GM23338 (cell line): ENCODE measurements around the gene PLPPR3. TPM values are rescaled to one million over a fixed set of nuclear protein-coding genes. Genes with fewer than 3 reads are reported as not detected.

Source experiments
- ATAC-seq: fragments of 200-7000 bp; cut with Tn5 transposase; 3 replicates; pipeline ENCODE4 v1.9.1; 2020
- DNase-seq: peaks from one replicate; pipeline ENCODE4 v3.0.0-alpha.2; 2015; ENCODE audit warnings: low spot score
- H2AFZ ChIP-seq: fragments of 200-600 bp; sonication (generic); 2 replicates; pipeline ENCODE4 v1.8.0; 2016; ENCODE audit warnings: antibody characterized with exemption, mild to moderate bottlenecking, moderate library complexity
- H3F3A ChIP-seq: fragments of 200-600 bp; sonication (generic); replicated peaks from 2 replicates; pipeline ENCODE4 v1.8.0; 2017; ENCODE audit warnings: antibody characterized with exemption, mixed run types, low read depth
- H3K27ac ChIP-seq: fragments of 200-600 bp; sonication (generic); 2 replicates; pipeline ENCODE4 v1.6.1; 2016; ENCODE audit warnings: low read depth
- H3K27me3 ChIP-seq: fragments of 200-600 bp; sonication (generic); 2 replicates; pipeline ENCODE4 v1.8.0; 2016; ENCODE audit warnings: mild to moderate bottlenecking, mixed run types, moderate library complexity; ENCODE audit not compliant: insufficient read depth
- H3K36me3 ChIP-seq: fragments of 200-600 bp; sonication (generic); 2 replicates; pipeline ENCODE4 v1.8.0; 2016; ENCODE audit warnings: mild to moderate bottlenecking; ENCODE audit not compliant: insufficient read depth
- H3K4me1 ChIP-seq: fragments of 200-600 bp; sonication (generic); 2 replicates; pipeline ENCODE4 v1.8.0; 2016; ENCODE audit warnings: mild to moderate bottlenecking, moderate library complexity; ENCODE audit not compliant: insufficient read depth
- H3K4me2 ChIP-seq: fragments of 200-600 bp; sonication (generic); 2 replicates; pipeline ENCODE4 v1.7.1; 2017; ENCODE audit warnings: mixed run types
- H3K4me3 ChIP-seq: fragments of 200-600 bp; sonication (generic); 2 replicates; pipeline ENCODE4 v1.6.1; 2016; ENCODE audit warnings: mixed run types
- H3K79me2 ChIP-seq: fragments of 200-600 bp; sonication (generic); replicated peaks from 2 replicates; pipeline ENCODE4 v1.8.0; 2017; ENCODE audit warnings: mild to moderate bottlenecking; ENCODE audit not compliant: insufficient read depth
- H3K9me2 ChIP-seq: fragments of 200-600 bp; sonication (generic); 2 replicates; pipeline ENCODE4 v1.8.0; 2017; ENCODE audit not compliant: insufficient read depth
- H4K20me1 ChIP-seq: fragments of 200-600 bp; sonication (generic); replicated peaks from 2 replicates; pipeline ENCODE4 v1.8.0; 2017; ENCODE audit warnings: mild to moderate bottlenecking; ENCODE audit not compliant: insufficient read depth
- H3K27ac Mint-ChIP-seq: 2 replicates; pipeline ENCODE4 v1.8.0; 2020; ENCODE audit warnings: inconsistent platforms, mild to moderate bottlenecking, moderate library complexity, mixed read lengths
- H3K27me3 Mint-ChIP-seq: 3 replicates; pipeline ENCODE4 v1.8.0; 2022; ENCODE audit warnings: low read depth, mild to moderate bottlenecking, moderate library complexity, mixed read lengths, inconsistent platforms; ENCODE audit not compliant: insufficient read depth, poor library complexity
- H3K36me3 Mint-ChIP-seq: 3 replicates; pipeline ENCODE4 v1.8.0; 2021; ENCODE audit warnings: low read depth, mild to moderate bottlenecking, inconsistent platforms, moderate library complexity, mixed read lengths
- H3K4me1 Mint-ChIP-seq: 3 replicates; pipeline ENCODE4 v1.8.0; 2020; ENCODE audit warnings: mild to moderate bottlenecking, inconsistent platforms, mixed read lengths
- H3K4me3 Mint-ChIP-seq: 3 replicates; pipeline ENCODE4 v1.8.0; 2021; ENCODE audit warnings: moderate library complexity, mild to moderate bottlenecking, inconsistent platforms, mixed read lengths
- H3K9me3 Mint-ChIP-seq: 3 replicates; pipeline ENCODE4 v1.8.0; 2020; ENCODE audit warnings: moderate library complexity, mild to moderate bottlenecking, inconsistent platforms, mixed read lengths
- CTCF ChIP-seq, 2 experiments: fragments of 200-600 bp in 1 of 2; sonication (generic) in 1 of 2; conservative IDR thresholded peaks; 2 replicates each; pipeline versions ENCODE4 v1.5.1 to v1.6.1; 2016 to 2017; ENCODE audit warnings: antibody characterized with exemption in 2 of 2, low read depth in 2 of 2, mild to moderate bottlenecking in 2 of 2, moderate library complexity in 1 of 2
- EZH2phosphoT487 ChIP-seq: fragments of 200-600 bp; sonication (generic); IDR thresholded peaks from one replicate; pipeline ENCODE4 v1.8.1; 2018; ENCODE audit warnings: antibody characterized with exemption; ENCODE audit not compliant: unreplicated experiment
- JUNB ChIP-seq: IDR thresholded peaks from one replicate; pipeline ENCODE4 v1.6.1; 2016; ENCODE audit warnings: antibody characterized with exemption; ENCODE audit not compliant: unreplicated experiment
- POLR2AphosphoS5 ChIP-seq: IDR thresholded peaks from 2 replicates; pipeline ENCODE4 v1.6.1; 2016; ENCODE audit warnings: antibody characterized with exemption, low read depth
- polyA plus RNA-seq: library from polyadenylated mRNA; unstranded; fragments of >200 nt; fragmentation: Nextera tagmentation; extraction: Ambion mirVana; gene quantifications from 2 replicates; pipeline ENCODE4 v1.2.1, GENCODE V29; 2016
- total RNA-seq: library from RNA; depleted of rRNA; stranded (reverse); fragments of >200 nt; shearing (Covaris generic); gene quantifications from 2 replicates; pipeline ENCODE4 v1.2.3, GENCODE V29; 2014

PLPPR3 gene
- total and polyA plus RNA-seq, 2 experiments from 2014 or later: 14.8 to 81.1 TPM

- H3K27ac Mint-ChIP-seq: no peak overlapping the region
- H2AFZ ChIP-seq: no peak overlapping the region
- no peak for ATAC-seq
- peak overlapping the region; percentile 78 for H3K4me2 ChIP-seq
- H3K4me1 Mint-ChIP-seq: peaks cover 20% of the 10 kb centered on the region
- H3K27me3 ChIP-seq: no peaks in the 10 kb centered on the region
- H4K20me1 ChIP-seq: no peaks in the 10 kb centered on the region
- peaks cover 14% of the 10 kb centered on the region for H3K27me3 Mint-ChIP-seq
- H3K36me3 Mint-ChIP-seq: no peaks in the 10 kb centered on the region
- H3K27ac ChIP-seq: peak overlapping the region; percentile 94
- TF ChIP-seq CTCF (conservative IDR thresholded peaks at IDR 0.05; ENCODE audit: low read depth in 2 of 2): no peak
- DNase-seq: no peak
- H3K4me3 Mint-ChIP-seq: no peak overlapping the region
- H3F3A ChIP-seq: peaks cover 22% of the 10 kb centered on the region; the same call in 1 of the 2 replicates
- H3K9me3 Mint-ChIP-seq: no peaks in the 10 kb centered on the region
- H3K36me3 ChIP-seq: no peaks in the 10 kb centered on the region
- H3K4me3 ChIP-seq: peak overlapping the region; percentile 52
- peaks cover 25% of the 10 kb centered on the region for H3K79me2 ChIP-seq
- H3K9me2 ChIP-seq: no peaks in the 10 kb centered on the region
- peaks cover 27% of the 10 kb centered on the region for H3K4me1 ChIP-seq
Observed at GRCh38 chr19:781800-782184, 40.0 kb downstream of the PLPPR3 start.

- Histone ChIP-seq H4K20me1 (no peaks in the 10 kb centered on the region), H3K27me3 (no peaks in the 10 kb centered on the region), H3K36me3 (no peaks in the 10 kb centered on the region), H3K9me2 (no peaks in the 10 kb centered on the region), H3K79me2 (peaks cover 25% of the 10 kb centered on the region), H3K4me3 (no peak overlapping the region), H3K27ac (0 out of 2 replicates have a peak overlapping the region, but pooled peaks have one; percentile 94), H3K4me2 (peak overlapping the region; percentile 78; the same call in 1 of the 2 replicates), H2AFZ (no peak overlapping the region), H3K4me1 (peaks cover 27% of the 10 kb centered on the region), H3F3A (peaks cover 22% of the 10 kb centered on the region; the same call in 1 of the 2 replicates)
- Mint-ChIP-seq H3K4me3 (no peak overlapping the region), H3K27ac (no peak overlapping the region), H3K4me1 (peaks cover 20% of the 10 kb centered on the region), H3K9me3 (no peaks in the 10 kb centered on the region), H3K36me3 (no peaks in the 10 kb centered on the region), H3K27me3 (peaks cover 14% of the 10 kb centered on the region)
- ATAC-seq: no peak
- DNase-seq: no peak
- TF ChIP-seq EZH2phosphoT487 (no peak), CTCF (conservative IDR thresholded peaks at IDR 0.05; ENCODE audit: low read depth in 2 of 2) (no peak), POLR2AphosphoS5 (no peak), JUNB (no peak)
Observed at GRCh38 chr19:780935-781334, 40.8 kb downstream of the PLPPR3 start.
